H1 (cell line): ENCODE data around the gene FCRL2. TPM values are rescaled to one million over a fixed set of nuclear protein-coding genes. Genes with fewer than 3 reads are reported as not detected.

Experiments used
- KDM4A ChIP-seq: IDR thresholded peaks from one replicate; pipeline ENCODE4 v1.7.1; 2012; ENCODE audit warnings: low read depth, mild to moderate bottlenecking, moderate library complexity, low read length, inconsistent platforms; ENCODE audit not compliant: severe bottlenecking
- YY1 ChIP-seq: IDR thresholded peaks from 2 replicates; pipeline ENCODE4 v1.6.1; 2011; ENCODE audit warnings: low read depth, mild to moderate bottlenecking, low read length
- polyA plus RNA-seq, 7 experiments: library from polyadenylated mRNA; depleted of rRNA in 3 of 7; stranded (reverse) in 5 of 7; unstranded in 2 of 7; fragments of >200 nt in 5 of 7; fragments of 200-250 nt in 2 of 7; gene quantifications; 1 replicate in 5 of 7; 2 replicates in 1 of 7; 4 replicates in 1 of 7; pipeline versions ENCODE4 v1.2.1 to v1.2.3, GENCODE V29; 2011 to 2013; ENCODE audit warnings: missing spikeins in 2 of 7, mixed read lengths in 2 of 7
- total RNA-seq: library from RNA; stranded (reverse); fragmentation: NEBNext Ultra II Directional; extraction: Animal tissue kit (Norgen Biotek cat#: 25700); gene quantifications from 2 replicates; pipeline ENCODE4 v1.2.1, GENCODE V29; 2021
- TF ChIP-seq, protein P1 (sequence below): IDR thresholded peaks from 2 replicates; pipeline ENCODE4 v1.6.1; 2012; ENCODE audit warnings: inconsistent platforms
- TF ChIP-seq, protein P2 (sequence below): IDR thresholded peaks from 2 replicates; pipeline ENCODE4 v1.6.1; 2012; ENCODE audit warnings: inconsistent platforms

Gene FCRL2
- total and polyA plus RNA-seq, 2 of the 8 experiments (the other 6 are each of a cell fraction or from before 2014, with no cell fraction given) = not detected

DNA sequence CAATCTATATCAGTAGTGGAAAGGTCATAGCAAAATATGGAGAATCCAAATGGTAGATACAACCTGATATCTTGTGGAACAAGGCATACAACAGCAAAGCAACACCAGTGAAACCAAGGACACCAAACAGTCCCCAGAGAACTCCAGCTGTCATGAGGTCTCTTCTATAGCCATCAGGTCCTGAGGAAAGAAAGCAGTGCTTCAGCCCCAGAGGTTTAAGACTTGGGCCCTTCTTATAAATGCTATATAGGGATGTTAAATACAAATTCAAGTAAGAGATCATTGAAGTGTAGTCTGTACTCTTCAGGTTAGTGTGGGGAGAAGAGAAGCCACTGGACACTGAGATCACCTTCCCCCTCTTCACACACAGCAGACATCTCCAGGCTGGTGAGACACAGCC, 10.1 kb downstream of the FCRL2 start (continued):
- TF ChIP-seq, protein P1, sequence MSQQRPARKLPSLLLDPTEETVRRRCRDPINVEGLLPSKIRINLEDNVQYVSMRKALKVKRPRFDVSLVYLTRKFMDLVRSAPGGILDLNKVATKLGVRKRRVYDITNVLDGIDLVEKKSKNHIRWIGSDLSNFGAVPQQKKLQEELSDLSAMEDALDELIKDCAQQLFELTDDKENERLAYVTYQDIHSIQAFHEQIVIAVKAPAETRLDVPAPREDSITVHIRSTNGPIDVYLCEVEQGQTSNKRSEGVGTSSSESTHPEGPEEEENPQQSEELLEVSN = no peak
- TF ChIP-seq YY1 (no peak), KDM4A (no peak)
- TF ChIP-seq, protein P2, sequence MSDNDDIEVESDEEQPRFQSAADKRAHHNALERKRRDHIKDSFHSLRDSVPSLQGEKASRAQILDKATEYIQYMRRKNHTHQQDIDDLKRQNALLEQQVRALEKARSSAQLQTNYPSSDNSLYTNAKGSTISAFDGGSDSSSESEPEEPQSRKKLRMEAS = no peak
